ENCODE results near the gene SMG1. TPM values are rescaled to one million over a fixed set of nuclear protein-coding genes. Genes with fewer than 3 reads are reported as not detected.

SMG1 gene
- total RNA-seq, 1 experiment from 2014 or later: 72.7 TPM

GRCh38 chr16:18796377-18796776 lies 129.8 kb downstream of the SMG1 start:
- CTCF ChIA-PET: no interaction called here
- Histone ChIP-seq H3K4me1 (ENCODE audit: control insufficient read depth in 1 of 2, insufficient read depth in 2 of 2, low read length in 2 of 2) (peaks cover 4 to 10% of the 10 kb centered on the region in 2 experiments; a peak in 3 of 4 replicates), H4K20me1 (ENCODE audit: insufficient read depth) (peaks cover 27% of the 10 kb centered on the region; the same call in 1 of the 2 replicates), H3K79me2 (ENCODE audit: insufficient read depth, low read length) (peaks cover 88% of the 10 kb centered on the region), H3K36me3 (ENCODE audit: control insufficient read depth in 1 of 2, insufficient read depth in 2 of 2, low read length in 2 of 2) (peaks cover 40 to 73% of the 10 kb centered on the region in 2 experiments), H2AFZ (ENCODE audit: low read depth, low read length, poor library complexity, severe bottlenecking) (no peak overlapping the region), H3K4me3 (replicated peaks in 1 of 2; ENCODE audit: low read depth in 1 of 2, low read length in 2 of 2) (no peak overlapping the region), H3K27ac (ENCODE audit: low read depth, low read length) (no peak overlapping the region), H3K9ac (ENCODE audit: low read length) (no peak overlapping the region), H3K9me3 (ENCODE audit: control insufficient read depth in 1 of 2, insufficient read depth in 1 of 2, low read depth in 1 of 2, low read length in 2 of 2) (no peaks in the 10 kb centered on the region), H3K4me2 (ENCODE audit: low read length) (no peak overlapping the region), H3K27me3 (ENCODE audit: insufficient read depth, low read length) (no peaks in the 10 kb centered on the region), H3K9me2 (ENCODE audit: insufficient read depth) (no peaks in the 10 kb centered on the region; the same call in 1 of the 2 replicates)
- no TSS peak for BruUV-seq (replicated peaks)
- POLR2A ChIA-PET: no interaction called here
- DNase-seq (ENCODE audit: low read depth, low spot score): no peak
- intact Hi-C loops (cut with micrococcal nuclease): no loop called here
- no peak for TF ChIP-seq YY1 (IDR thresholded peaks at IDR 0.05; ENCODE audit: extremely low read depth, insufficient replicate concordance, low read depth, low read length)
- TF ChIP-seq EZH2 (IDR thresholded peaks at IDR 0.05): no peak
- no peak for TF ChIP-seq ZFX (IDR thresholded peaks at IDR 0.05)
- no peak for TF ChIP-seq CEBPB (IDR thresholded peaks at IDR 0.05; ENCODE audit: low read depth)
- TF ChIP-seq EGR1 (IDR thresholded peaks at IDR 0.05; ENCODE audit: low read depth): no peak
- TF ChIP-seq, protein P1, sequence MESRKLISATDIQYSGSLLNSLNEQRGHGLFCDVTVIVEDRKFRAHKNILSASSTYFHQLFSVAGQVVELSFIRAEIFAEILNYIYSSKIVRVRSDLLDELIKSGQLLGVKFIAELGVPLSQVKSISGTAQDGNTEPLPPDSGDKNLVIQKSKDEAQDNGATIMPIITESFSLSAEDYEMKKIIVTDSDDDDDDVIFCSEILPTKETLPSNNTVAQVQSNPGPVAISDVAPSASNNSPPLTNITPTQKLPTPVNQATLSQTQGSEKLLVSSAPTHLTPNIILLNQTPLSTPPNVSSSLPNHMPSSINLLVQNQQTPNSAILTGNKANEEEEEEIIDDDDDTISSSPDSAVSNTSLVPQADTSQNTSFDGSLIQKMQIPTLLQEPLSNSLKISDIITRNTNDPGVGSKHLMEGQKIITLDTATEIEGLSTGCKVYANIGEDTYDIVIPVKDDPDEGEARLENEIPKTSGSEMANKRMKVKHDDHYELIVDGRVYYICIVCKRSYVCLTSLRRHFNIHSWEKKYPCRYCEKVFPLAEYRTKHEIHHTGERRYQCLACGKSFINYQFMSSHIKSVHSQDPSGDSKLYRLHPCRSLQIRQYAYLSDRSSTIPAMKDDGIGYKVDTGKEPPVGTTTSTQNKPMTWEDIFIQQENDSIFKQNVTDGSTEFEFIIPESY (IDR thresholded peaks at IDR 0.05; ENCODE audit: extremely low read depth, insufficient replicate concordance, low read length): no peak
- no peak for TF ChIP-seq POLR2A (IDR thresholded peaks at IDR 0.05; ENCODE audit: borderline replicate concordance, extremely low read depth, insufficient read depth, insufficient read length)
- no peak for TF ChIP-seq SIN3A (IDR thresholded peaks at IDR 0.05; ENCODE audit: low read depth)
- TF ChIP-seq, protein P2, sequence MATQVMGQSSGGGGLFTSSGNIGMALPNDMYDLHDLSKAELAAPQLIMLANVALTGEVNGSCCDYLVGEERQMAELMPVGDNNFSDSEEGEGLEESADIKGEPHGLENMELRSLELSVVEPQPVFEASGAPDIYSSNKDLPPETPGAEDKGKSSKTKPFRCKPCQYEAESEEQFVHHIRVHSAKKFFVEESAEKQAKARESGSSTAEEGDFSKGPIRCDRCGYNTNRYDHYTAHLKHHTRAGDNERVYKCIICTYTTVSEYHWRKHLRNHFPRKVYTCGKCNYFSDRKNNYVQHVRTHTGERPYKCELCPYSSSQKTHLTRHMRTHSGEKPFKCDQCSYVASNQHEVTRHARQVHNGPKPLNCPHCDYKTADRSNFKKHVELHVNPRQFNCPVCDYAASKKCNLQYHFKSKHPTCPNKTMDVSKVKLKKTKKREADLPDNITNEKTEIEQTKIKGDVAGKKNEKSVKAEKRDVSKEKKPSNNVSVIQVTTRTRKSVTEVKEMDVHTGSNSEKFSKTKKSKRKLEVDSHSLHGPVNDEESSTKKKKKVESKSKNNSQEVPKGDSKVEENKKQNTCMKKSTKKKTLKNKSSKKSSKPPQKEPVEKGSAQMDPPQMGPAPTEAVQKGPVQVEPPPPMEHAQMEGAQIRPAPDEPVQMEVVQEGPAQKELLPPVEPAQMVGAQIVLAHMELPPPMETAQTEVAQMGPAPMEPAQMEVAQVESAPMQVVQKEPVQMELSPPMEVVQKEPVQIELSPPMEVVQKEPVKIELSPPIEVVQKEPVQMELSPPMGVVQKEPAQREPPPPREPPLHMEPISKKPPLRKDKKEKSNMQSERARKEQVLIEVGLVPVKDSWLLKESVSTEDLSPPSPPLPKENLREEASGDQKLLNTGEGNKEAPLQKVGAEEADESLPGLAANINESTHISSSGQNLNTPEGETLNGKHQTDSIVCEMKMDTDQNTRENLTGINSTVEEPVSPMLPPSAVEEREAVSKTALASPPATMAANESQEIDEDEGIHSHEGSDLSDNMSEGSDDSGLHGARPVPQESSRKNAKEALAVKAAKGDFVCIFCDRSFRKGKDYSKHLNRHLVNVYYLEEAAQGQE (IDR thresholded peaks at IDR 0.05; ENCODE audit: low read depth): no peak
- no peak for TF ChIP-seq ATF3 (IDR thresholded peaks at IDR 0.05)
- TF ChIP-seq RAD21 (IDR thresholded peaks at IDR 0.05; ENCODE audit: low read depth): no peak
- no peak for TF ChIP-seq EZH2phosphoT487 (IDR thresholded peaks at IDR 0.05; ENCODE audit: borderline replicate concordance)
- TF ChIP-seq FOSL1 (IDR thresholded peaks at IDR 0.05; ENCODE audit: low read depth): no peak
- TF ChIP-seq ZNF274 (IDR thresholded peaks at IDR 0.05; ENCODE audit: low read depth, low read length): no peak
- TF ChIP-seq CTCF (IDR thresholded peaks at IDR 0.05 in 2 of 3, conservative IDR thresholded peaks at IDR 0.05 in 1 of 3; ENCODE audit: borderline replicate concordance in 1 of 3, insufficient read depth in 1 of 3, low read depth in 2 of 3, low read length in 2 of 3): no peak
- no peak for TF ChIP-seq MAX (IDR thresholded peaks at IDR 0.05)
- no peak for ATAC-seq
- RAD21 ChIA-PET (ENCODE audit: low non-redundant PET in 1 of 2, low total read pairs in 2 of 2, uncharacterized antibody in 2 of 2, unreplicated experiment in 2 of 2): no interaction called here

Data from HCT116 (cell line).